ENCODE measurements around the gene SEMA4A.

GRCh38 chr1:156104861-156105832 lies 48.2 kb upstream of the SEMA4A start:
- peak in 1 of 4 donors; percentile 37 for TF ChIP-seq POLR2A (IDR thresholded peaks at IDR 0.05)
- no peak for TF ChIP-seq CTCF (IDR thresholded peaks at IDR 0.05)
